Measurements from ENCODE around the gene CIAO2B. TPM values are rescaled to one million over a fixed set of nuclear protein-coding genes. Genes with fewer than 3 reads are reported as not detected.

CIAO2B gene
- polyA plus RNA-seq, 1 donor (not counting 4 experiments of a cell fraction or from before 2014, with no cell fraction given): 105 TPM

- Histone ChIP-seq H2AFZ (ENCODE audit: control insufficient read depth, low read length) (no peak overlapping the region), H3K9ac (ENCODE audit: control insufficient read depth, extremely low read depth, insufficient read depth, low read length) (no peak overlapping the region), H3K9me3 (ENCODE audit: control insufficient read depth, low read depth, low read length) (no peaks in the 10 kb centered on the region), H3K79me2 (ENCODE audit: control insufficient read depth, insufficient read depth, low read length) (no peaks in the 10 kb centered on the region), H3K4me1 (ENCODE audit: control insufficient read depth, extremely low read depth, insufficient read depth, low read length) (peaks cover 19% of the 10 kb centered on the region), H3K36me3 (ENCODE audit: control insufficient read depth in 2 of 2, extremely low read depth in 1 of 2, insufficient read depth in 2 of 2, low read length in 2 of 2) (peaks cover 0 to under 1% of the 10 kb centered on the region in 2 experiments), H3K4me3 (ENCODE audit: control insufficient read depth in 2 of 3, extremely low read depth in 1 of 3, insufficient read depth in 2 of 3, low read depth in 1 of 3, low read length in 3 of 3) (no peak overlapping the region), H3K4me2 (ENCODE audit: control insufficient read depth, extremely low read depth, insufficient read depth, low read depth, low read length) (no peak overlapping the region), H3K9me1 (ENCODE audit: control insufficient read depth, extremely low read depth, insufficient read depth, low read length) (no peaks in the 10 kb centered on the region), H4K20me1 (ENCODE audit: control insufficient read depth, extremely low read depth, insufficient read depth, low read length) (no peaks in the 10 kb centered on the region), H3K27ac (ENCODE audit: control insufficient read depth, insufficient read depth, low read length) (no peak overlapping the region), H3K27me3 (ENCODE audit: control insufficient read depth, extremely low read depth, insufficient read depth, low read length) (peaks cover 32% of the 10 kb centered on the region)
- DNase-seq (ENCODE audit: low read depth, low spot score) (peak; percentile 55), FAIRE-seq (peak; percentile 26)
- dilution Hi-C loops (cut with MboI; ENCODE audit: extremely low pct_ligation_motif_present, low sequenced_read_pairs): no loop called here
- TF ChIP-seq, protein P1, sequence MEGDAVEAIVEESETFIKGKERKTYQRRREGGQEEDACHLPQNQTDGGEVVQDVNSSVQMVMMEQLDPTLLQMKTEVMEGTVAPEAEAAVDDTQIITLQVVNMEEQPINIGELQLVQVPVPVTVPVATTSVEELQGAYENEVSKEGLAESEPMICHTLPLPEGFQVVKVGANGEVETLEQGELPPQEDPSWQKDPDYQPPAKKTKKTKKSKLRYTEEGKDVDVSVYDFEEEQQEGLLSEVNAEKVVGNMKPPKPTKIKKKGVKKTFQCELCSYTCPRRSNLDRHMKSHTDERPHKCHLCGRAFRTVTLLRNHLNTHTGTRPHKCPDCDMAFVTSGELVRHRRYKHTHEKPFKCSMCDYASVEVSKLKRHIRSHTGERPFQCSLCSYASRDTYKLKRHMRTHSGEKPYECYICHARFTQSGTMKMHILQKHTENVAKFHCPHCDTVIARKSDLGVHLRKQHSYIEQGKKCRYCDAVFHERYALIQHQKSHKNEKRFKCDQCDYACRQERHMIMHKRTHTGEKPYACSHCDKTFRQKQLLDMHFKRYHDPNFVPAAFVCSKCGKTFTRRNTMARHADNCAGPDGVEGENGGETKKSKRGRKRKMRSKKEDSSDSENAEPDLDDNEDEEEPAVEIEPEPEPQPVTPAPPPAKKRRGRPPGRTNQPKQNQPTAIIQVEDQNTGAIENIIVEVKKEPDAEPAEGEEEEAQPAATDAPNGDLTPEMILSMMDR (optimal IDR thresholded peaks at IDR 0.05 in 1 of 3, IDR thresholded peaks at IDR 0.05 in 1 of 3, conservative IDR thresholded peaks at IDR 0.05 in 1 of 3; ENCODE audit: extremely low read depth in 1 of 3, insufficient read depth in 2 of 3, low read length in 3 of 3): no peak
- TF ChIP-seq EZH2 (IDR thresholded peaks at IDR 0.05; ENCODE audit: low read length): no peak
These were observed 7.2 kb downstream of the CIAO2B start for GRCh38 chr16:66926961-66927436.

GRCh38 chr16:66926171-66926947 lies 7.8 kb downstream of the CIAO2B start:
- Histone ChIP-seq H3K4me1 (ENCODE audit: control insufficient read depth, extremely low read depth, insufficient read depth, low read length) (peaks cover 19% of the 10 kb centered on the region), H4K20me1 (ENCODE audit: control insufficient read depth, extremely low read depth, insufficient read depth, low read length) (no peaks in the 10 kb centered on the region), H3K27ac (ENCODE audit: control insufficient read depth, insufficient read depth, low read length) (no peak overlapping the region), H3K27me3 (ENCODE audit: control insufficient read depth, extremely low read depth, insufficient read depth, low read length) (peaks cover 38% of the 10 kb centered on the region), H3K4me3 (ENCODE audit: control insufficient read depth in 2 of 3, extremely low read depth in 1 of 3, insufficient read depth in 2 of 3, low read depth in 1 of 3, low read length in 3 of 3) (no peak overlapping the region), H3K9ac (ENCODE audit: control insufficient read depth, extremely low read depth, insufficient read depth, low read length) (no peak overlapping the region), H2AFZ (ENCODE audit: control insufficient read depth, low read length) (no peak overlapping the region), H3K79me2 (ENCODE audit: control insufficient read depth, insufficient read depth, low read length) (no peaks in the 10 kb centered on the region), H3K9me1 (ENCODE audit: control insufficient read depth, extremely low read depth, insufficient read depth, low read length) (no peaks in the 10 kb centered on the region), H3K4me2 (ENCODE audit: control insufficient read depth, extremely low read depth, insufficient read depth, low read depth, low read length) (no peak overlapping the region), H3K36me3 (ENCODE audit: control insufficient read depth in 2 of 2, extremely low read depth in 1 of 2, insufficient read depth in 2 of 2, low read length in 2 of 2) (no peaks in the 10 kb centered on the region), H3K9me3 (ENCODE audit: control insufficient read depth, low read depth, low read length) (no peaks in the 10 kb centered on the region)
- DNase-seq (ENCODE audit: low read depth, low spot score): no peak
- TF ChIP-seq, protein P1 (optimal IDR thresholded peaks at IDR 0.05 in 1 of 3, IDR thresholded peaks at IDR 0.05 in 1 of 3, conservative IDR thresholded peaks at IDR 0.05 in 1 of 3; ENCODE audit: extremely low read depth in 1 of 3, insufficient read depth in 2 of 3, low read length in 3 of 3): no peak
- no peak for TF ChIP-seq EZH2 (IDR thresholded peaks at IDR 0.05; ENCODE audit: low read length)
- dilution Hi-C loops (cut with MboI; ENCODE audit: extremely low pct_ligation_motif_present, low sequenced_read_pairs): no loop called here
- no peak for FAIRE-seq

Measured in keratinocyte (primary cell).